SH-SY5Y (cell line): Measurements from ENCODE around the gene HS1BP3.

ENCODE experiments used
- GATA2 ChIP-seq: IDR thresholded peaks from 2 replicates; pipeline ENCODE4 v1.6.1; 2011; ENCODE audit warnings: mild to moderate bottlenecking, low read depth, low read length
- GATA3 ChIP-seq: IDR thresholded peaks from 2 replicates; pipeline ENCODE4 v1.6.1; 2011; ENCODE audit warnings: low read depth, mild to moderate bottlenecking, low read length, moderate library complexity

GRCh38 chr2:20665243-20666004 lies 14.5 kb upstream of the HS1BP3 start:
- TF ChIP-seq GATA2 = no peak
- no peak for TF ChIP-seq GATA3
